GM12878 (cell line): ENCODE data around the gene FAM221B. TPM values are rescaled to one million over a fixed set of nuclear protein-coding genes. Genes with fewer than 3 reads are reported as not detected.

ENCODE experiments used
- ATAC-seq: fragments of 200-7000 bp; cut with Tn5 transposase; 3 replicates; pipeline ENCODE4 v1.9.1; 2020; ENCODE audit warnings: mild to moderate bottlenecking, moderate library complexity
- BruUV-seq: library from RNA; stranded (reverse); fragments of 400-500 nt; replicated peaks from 2 replicates; lab custom pipeline; 2021; lab: Mats Ljungman, UMichigan
- CTCF ChIA-PET: fragments of 300-600 bp; sonication (Branson Sonifier 250); formaldehyde crosslinking; extraction: SDS; loops from one replicate; lab custom pipeline; 2021; ENCODE audit warnings: inconsistent platforms; lab: Yijun Ruan, JAX
- POLR2A ChIA-PET: fragments of 350-600 bp; formaldehyde crosslinking; extraction: SDS; loops from one replicate; lab custom pipeline; 2021; ENCODE audit warnings: inconsistent platforms; lab: Charles Lee
- RAD21 ChIA-PET: fragments of 300-600 bp; sonication (Branson Sonifier 250); formaldehyde crosslinking; loops from one replicate; lab custom pipeline; 2023; ENCODE audit warnings: antibody characterized with exemption; ENCODE audit not compliant: unreplicated experiment; lab: Charles Lee
- SMC1A ChIA-PET: fragments of 300-600 bp; sonication (Branson Sonifier 250); formaldehyde crosslinking; loops from one replicate; lab custom pipeline; 2023; ENCODE audit not compliant: unreplicated experiment, uncharacterized antibody; lab: Charles Lee
- DNase-seq: peaks from one replicate; pipeline ENCODE4 v3.0.0-alpha.2; 2011; ENCODE audit warnings: low read depth, low spot score
- FAIRE-seq: peaks from 3 replicates; lab custom pipeline; 2011; peaks lifted over from hg19 to GRCh38; lab: Jason Lieb, UNC
- H2AFZ ChIP-seq: 2 replicates; pipeline ENCODE4 v1.6.0; 2011; ENCODE audit warnings: low read depth, low read length, control low read depth; ENCODE audit not compliant: control insufficient read depth
- H3K27ac ChIP-seq: 2 replicates; pipeline ENCODE4 v1.5.1; 2011; ENCODE audit warnings: control low read depth; ENCODE audit not compliant: control insufficient read depth, insufficient read depth
- H3K27me3 ChIP-seq, 2 experiments: replicated peaks in 1 of 2; 2 replicates each; pipeline versions ENCODE4 v1.6.0 to v1.6.1; 2011; ENCODE audit warnings: low read length in 1 of 2; ENCODE audit not compliant: control insufficient read depth in 2 of 2, insufficient read depth in 2 of 2
- H3K36me3 ChIP-seq, 2 experiments: 2 replicates each; pipeline ENCODE4 v1.5.1; 2011; ENCODE audit warnings: low read length in 1 of 2; ENCODE audit not compliant: control insufficient read depth in 2 of 2, insufficient read depth in 2 of 2
- H3K4me1 ChIP-seq: 2 replicates; pipeline ENCODE4 v1.6.1; 2011; ENCODE audit warnings: mild to moderate bottlenecking, low read length, moderate library complexity, mixed read lengths; ENCODE audit not compliant: control insufficient read depth, insufficient read depth
- H3K4me2 ChIP-seq: 2 replicates; pipeline ENCODE4 v1.6.0; 2011; ENCODE audit warnings: control low read depth; ENCODE audit not compliant: control insufficient read depth, insufficient read depth
- H3K4me3 ChIP-seq: fragments of 200-600 bp; sonication (generic); 2 replicates; pipeline ENCODE4 v1.5.1; 2016
- H3K79me2 ChIP-seq: 2 replicates; pipeline ENCODE4 v1.6.0; 2011; ENCODE audit warnings: low read length; ENCODE audit not compliant: control insufficient read depth, insufficient read depth
- H3K9ac ChIP-seq: 2 replicates; pipeline ENCODE4 v1.8.0; 2011; ENCODE audit warnings: low read length, control low read depth, mixed read lengths; ENCODE audit not compliant: control insufficient read depth, insufficient read depth
- H3K9me3 ChIP-seq: replicated peaks from 3 replicates; pipeline ENCODE4 v1.5.1; 2011; ENCODE audit warnings: mild to moderate bottlenecking, low read length; ENCODE audit not compliant: control insufficient read depth, insufficient read depth
- H4K20me1 ChIP-seq: 2 replicates; pipeline ENCODE4 v1.6.0; 2011; ENCODE audit not compliant: control insufficient read depth, insufficient read depth
- BACH1 ChIP-seq: fragments of 450-650 bp; IDR thresholded peaks from 2 replicates; pipeline ENCODE4 v1.6.1; 2017; ENCODE audit warnings: mild to moderate bottlenecking, borderline replicate concordance
- ESRRA ChIP-seq: IDR thresholded peaks from 2 replicates; pipeline ENCODE4 v1.6.1; 2012; ENCODE audit warnings: mild to moderate bottlenecking, low read length, improper control_type of control experiment
- KDM1A ChIP-seq: fragments of 200-600 bp; sonication (generic); IDR thresholded peaks from 2 replicates; pipeline ENCODE4 v1.6.1; 2016; ENCODE audit warnings: borderline replicate concordance
- LARP7 ChIP-seq: fragments of 450-650 bp; IDR thresholded peaks from 2 replicates; pipeline ENCODE4 v1.6.1; 2017; ENCODE audit warnings: mild to moderate bottlenecking
- RCOR1 ChIP-seq: conservative IDR thresholded peaks from 2 replicates; pipeline ENCODE4 v1.6.1; 2012; ENCODE audit warnings: low read depth, low read length, improper control_type of control experiment
- SIX5 ChIP-seq: IDR thresholded peaks from 2 replicates; pipeline ENCODE4 v1.6.1; 2011; ENCODE audit warnings: mild to moderate bottlenecking, low read depth, low read length, moderate library complexity; ENCODE audit not compliant: severe bottlenecking
- SMARCA5 ChIP-seq: fragments of 450-650 bp; IDR thresholded peaks from 2 replicates; pipeline ENCODE4 v1.6.1; 2017; ENCODE audit warnings: mild to moderate bottlenecking
- WGBS: methylation state at CpG from one replicate; pipeline ENCODE4 v1.1.6; 2016; ENCODE audit warnings: low lambda C conversion rate; ENCODE audit not compliant: insufficient replicate concordance, insufficient coverage; ENCODE audit errors: missing lambda C conversion rate; 5-methylcytosine and 5-hydroxymethylcytosine counted together
- in situ Hi-C: fragments of 300-500 bp; cut with MboI; formaldehyde crosslinking; loops from 9 replicates; pipeline ENCODE4 v1.14.3; 2018; ENCODE audit warnings: mixed read lengths
- intact Hi-C: fragments of 100-400 bp; cut with micrococcal nuclease; formaldehyde crosslinking; loops from one replicate; pipeline ENCODE4 v1.14.2; 2022; ENCODE audit not compliant: unreplicated experiment
- polyA plus RNA-seq, 11 experiments: library from polyadenylated mRNA; depleted of rRNA in 4 of 11; unstranded in 6 of 11; stranded (reverse) in 5 of 11; fragments of >200 nt; fragmentation: Nextera tagmentation in 4 of 11; fragmentation: Illumina TruSeq in 1 of 11; extraction: Ambion mirVana in 4 of 11; extraction: Trizol in 1 of 11; gene quantifications; 1 replicate in 1 of 11; 2 replicates in 10 of 11; pipeline versions ENCODE4 v1.2.1 to v1.2.3, GENCODE V29; 2011 to 2016; ENCODE audit warnings: inconsistent platforms in 2 of 11, missing spikeins in 2 of 11, low read depth in 1 of 11
- total RNA-seq, 4 experiments: library from RNA; depleted of rRNA in 3 of 4; stranded (reverse); fragments of >200 nt in 3 of 4; fragmentation: Illumina TruSeq in 1 of 4; extraction: Trizol in 1 of 4; gene quantifications; 2 replicates each; pipeline versions ENCODE4 v1.2.1 to v1.2.3, GENCODE V29; 2013 to 2021
- TF ChIP-seq, protein P1 (sequence below): IDR thresholded peaks from 2 replicates; pipeline ENCODE4 v1.6.1; 2011; ENCODE audit warnings: mild to moderate bottlenecking, low read depth, low read length, moderate library complexity; ENCODE audit not compliant: insufficient replicate concordance
- TF ChIP-seq, protein P2 (sequence below): fragments of 450-650 bp; IDR thresholded peaks from 2 replicates; pipeline ENCODE4 v1.6.1; 2018; ENCODE audit warnings: borderline replicate concordance, mild to moderate bottlenecking; ENCODE audit not compliant: partially characterized antibody
- TF ChIP-seq, protein P3 (sequence below): IDR thresholded peaks from 2 replicates; pipeline ENCODE4 v1.6.1; 2012; ENCODE audit warnings: low read depth, low read length, improper control_type of control experiment
- TF ChIP-seq, protein P4 (sequence below): fragments of 450-650 bp; IDR thresholded peaks from 2 replicates; pipeline ENCODE4 v1.6.1; 2016; ENCODE audit warnings: mild to moderate bottlenecking
- TF ChIP-seq, protein P5 (sequence below): fragments of 450-650 bp; formaldehyde crosslinking; IDR thresholded peaks from 2 replicates; pipeline ENCODE4 v1.4.0; 2020; ENCODE audit warnings: mild to moderate bottlenecking, moderate library complexity

FAM221B gene
- total and polyA plus RNA-seq, 10 of the 15 experiments (the other 5 are each of a cell fraction or from before 2014, with no cell fraction given): 0.02 to 0.12 (median 0.04) TPM; not detected in 5

DNA sequence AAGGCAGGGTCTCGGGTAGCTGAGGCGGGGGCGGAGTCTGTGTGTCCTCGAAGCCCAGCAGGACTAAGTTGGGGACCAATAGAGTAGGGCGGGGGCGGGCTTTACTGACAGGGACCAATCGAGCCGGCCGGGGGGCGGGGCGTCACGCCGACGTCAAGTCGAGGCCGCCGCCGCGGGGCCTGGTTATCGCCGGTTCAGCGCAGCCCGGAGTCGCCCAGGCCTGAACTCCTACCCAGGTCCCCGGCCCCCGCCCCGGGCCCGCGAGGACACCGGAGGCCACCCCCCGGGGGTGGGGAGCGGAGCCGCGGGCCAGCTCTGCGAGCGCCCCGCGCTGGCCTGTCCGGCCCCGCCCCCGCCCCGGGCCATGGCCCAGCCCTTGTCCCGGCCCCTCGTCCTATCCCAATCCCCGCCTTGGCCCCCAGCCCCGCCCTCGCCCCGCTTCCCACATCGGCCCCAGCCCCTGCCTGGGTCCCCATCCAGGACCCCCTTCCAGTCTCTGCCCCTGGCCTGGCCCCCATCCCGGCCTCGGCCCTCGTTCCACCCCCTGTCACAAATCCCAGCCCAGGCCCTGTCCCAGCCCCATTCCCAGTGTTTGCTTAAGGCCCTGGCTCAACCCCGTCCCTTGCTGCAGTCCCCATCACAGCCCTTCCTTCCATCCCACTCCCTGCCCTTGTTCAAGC lies 692 bp upstream of the FAM221B start, which contains the start of gene TMEM8B:
TSS of gene TMEM8B (plus strand) at position 145 of the 680 bp plus-strand sequence. CDS start at position 365, 220 bp downstream.
- Histone ChIP-seq H3K79me2 (no peaks in the 10 kb centered on the region; the same call in 1 of the 2 replicates), H4K20me1 (no peaks in the 10 kb centered on the region), H3K9me3 (no peaks in the 10 kb centered on the region), H3K27me3 (no peaks in the 10 kb centered on the region), H3K36me3 (no peaks in the 10 kb centered on the region), H3K4me3 (peak within 1 kb of the TSS; percentile 78), H2AFZ (peak within 1 kb of the TSS; percentile 98), H3K4me2 (peak within 1 kb of the TSS; percentile 90), H3K4me1 (peaks cover 15% of the 10 kb centered on the region), H3K9ac (peak within 1 kb of the TSS; percentile 74), H3K27ac (peak within 1 kb of the TSS; percentile 45; the same call in 1 of the 2 replicates)
- no TSS peak for BruUV-seq
- DNase-seq: no peak
- intact Hi-C loops (loop anchor here (10.0 kb wide), 1 partner anchor 174 kb away; the partner anchor contains the start of genes CCDC107, RMRP and SIT1), in situ Hi-C loops (loop anchor here (5.0 kb wide), 1 partner anchor 48 kb away; no protein-coding TSS in a partner anchor)
- ChIA-PET RAD21 (interaction anchor here (0.8 to 4.3 kb wide), 7 partner anchors 11 to 85 kb away, joined by 3 to 138 read pairs (median 3); partner anchors contain the start of genes GBA2, RGP1 and SPAG8), POLR2A (interaction anchor here (1.0 to 1.4 kb wide), 3 partner anchors 15 to 209 kb away, joined by 3 to 5 read pairs (median 4); partner anchors contain the start of gene HINT2), SMC1A (interaction anchor here (1.6 to 5.0 kb wide), 3 partner anchors 16 to 52 kb away, joined by 3 to 117 read pairs (median 26); partner anchors contain the start of genes HINT2 and SPAG8), CTCF (interaction anchor here (0.6 to 6.7 kb wide), 6 partner anchors 13 to 97 kb away, joined by 3 to 292 read pairs (median 28); partner anchors contain the start of genes CREB3, HINT2, SPAG8 and TLN1)
- WGBS: under 1% methylated on average over 30 of the region's 53 CpGs
- no peak for FAIRE-seq
- ATAC-seq: peak; percentile 90
- no peak for TF ChIP-seq LARP7
- TF ChIP-seq SIX5: no peak
- TF ChIP-seq, protein P1, sequence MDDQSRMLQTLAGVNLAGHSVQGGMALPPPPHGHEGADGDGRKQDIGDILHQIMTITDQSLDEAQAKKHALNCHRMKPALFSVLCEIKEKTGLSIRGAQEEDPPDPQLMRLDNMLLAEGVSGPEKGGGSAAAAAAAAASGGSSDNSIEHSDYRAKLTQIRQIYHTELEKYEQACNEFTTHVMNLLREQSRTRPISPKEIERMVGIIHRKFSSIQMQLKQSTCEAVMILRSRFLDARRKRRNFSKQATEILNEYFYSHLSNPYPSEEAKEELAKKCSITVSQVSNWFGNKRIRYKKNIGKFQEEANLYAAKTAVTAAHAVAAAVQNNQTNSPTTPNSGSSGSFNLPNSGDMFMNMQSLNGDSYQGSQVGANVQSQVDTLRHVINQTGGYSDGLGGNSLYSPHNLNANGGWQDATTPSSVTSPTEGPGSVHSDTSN: no peak
- TF ChIP-seq, protein P2, sequence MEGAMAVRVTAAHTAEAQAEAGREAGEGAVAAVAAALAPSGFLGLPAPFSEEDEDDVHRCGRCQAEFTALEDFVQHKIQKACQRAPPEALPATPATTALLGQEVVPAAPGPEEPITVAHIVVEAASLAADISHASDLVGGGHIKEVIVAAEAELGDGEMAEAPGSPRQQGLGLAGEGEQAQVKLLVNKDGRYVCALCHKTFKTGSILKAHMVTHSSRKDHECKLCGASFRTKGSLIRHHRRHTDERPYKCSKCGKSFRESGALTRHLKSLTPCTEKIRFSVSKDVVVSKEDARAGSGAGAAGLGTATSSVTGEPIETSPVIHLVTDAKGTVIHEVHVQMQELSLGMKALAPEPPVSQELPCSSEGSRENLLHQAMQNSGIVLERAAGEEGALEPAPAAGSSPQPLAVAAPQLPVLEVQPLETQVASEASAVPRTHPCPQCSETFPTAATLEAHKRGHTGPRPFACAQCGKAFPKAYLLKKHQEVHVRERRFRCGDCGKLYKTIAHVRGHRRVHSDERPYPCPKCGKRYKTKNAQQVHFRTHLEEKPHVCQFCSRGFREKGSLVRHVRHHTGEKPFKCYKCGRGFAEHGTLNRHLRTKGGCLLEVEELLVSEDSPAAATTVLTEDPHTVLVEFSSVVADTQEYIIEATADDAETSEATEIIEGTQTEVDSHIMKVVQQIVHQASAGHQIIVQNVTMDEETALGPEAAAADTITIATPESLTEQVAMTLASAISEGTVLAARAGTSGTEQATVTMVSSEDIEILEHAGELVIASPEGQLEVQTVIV: no peak
- no peak for TF ChIP-seq KDM1A
- no peak for TF ChIP-seq SMARCA5
- TF ChIP-seq, protein P3, sequence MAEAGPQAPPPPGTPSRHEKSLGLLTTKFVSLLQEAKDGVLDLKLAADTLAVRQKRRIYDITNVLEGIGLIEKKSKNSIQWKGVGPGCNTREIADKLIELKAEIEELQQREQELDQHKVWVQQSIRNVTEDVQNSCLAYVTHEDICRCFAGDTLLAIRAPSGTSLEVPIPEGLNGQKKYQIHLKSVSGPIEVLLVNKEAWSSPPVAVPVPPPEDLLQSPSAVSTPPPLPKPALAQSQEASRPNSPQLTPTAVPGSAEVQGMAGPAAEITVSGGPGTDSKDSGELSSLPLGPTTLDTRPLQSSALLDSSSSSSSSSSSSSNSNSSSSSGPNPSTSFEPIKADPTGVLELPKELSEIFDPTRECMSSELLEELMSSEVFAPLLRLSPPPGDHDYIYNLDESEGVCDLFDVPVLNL: no peak
- TF ChIP-seq ESRRA: no peak
- TF ChIP-seq, protein P4, sequence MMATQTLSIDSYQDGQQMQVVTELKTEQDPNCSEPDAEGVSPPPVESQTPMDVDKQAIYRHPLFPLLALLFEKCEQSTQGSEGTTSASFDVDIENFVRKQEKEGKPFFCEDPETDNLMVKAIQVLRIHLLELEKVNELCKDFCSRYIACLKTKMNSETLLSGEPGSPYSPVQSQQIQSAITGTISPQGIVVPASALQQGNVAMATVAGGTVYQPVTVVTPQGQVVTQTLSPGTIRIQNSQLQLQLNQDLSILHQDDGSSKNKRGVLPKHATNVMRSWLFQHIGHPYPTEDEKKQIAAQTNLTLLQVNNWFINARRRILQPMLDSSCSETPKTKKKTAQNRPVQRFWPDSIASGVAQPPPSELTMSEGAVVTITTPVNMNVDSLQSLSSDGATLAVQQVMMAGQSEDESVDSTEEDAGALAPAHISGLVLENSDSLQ: peak; percentile 71
- TF ChIP-seq, protein P5, sequence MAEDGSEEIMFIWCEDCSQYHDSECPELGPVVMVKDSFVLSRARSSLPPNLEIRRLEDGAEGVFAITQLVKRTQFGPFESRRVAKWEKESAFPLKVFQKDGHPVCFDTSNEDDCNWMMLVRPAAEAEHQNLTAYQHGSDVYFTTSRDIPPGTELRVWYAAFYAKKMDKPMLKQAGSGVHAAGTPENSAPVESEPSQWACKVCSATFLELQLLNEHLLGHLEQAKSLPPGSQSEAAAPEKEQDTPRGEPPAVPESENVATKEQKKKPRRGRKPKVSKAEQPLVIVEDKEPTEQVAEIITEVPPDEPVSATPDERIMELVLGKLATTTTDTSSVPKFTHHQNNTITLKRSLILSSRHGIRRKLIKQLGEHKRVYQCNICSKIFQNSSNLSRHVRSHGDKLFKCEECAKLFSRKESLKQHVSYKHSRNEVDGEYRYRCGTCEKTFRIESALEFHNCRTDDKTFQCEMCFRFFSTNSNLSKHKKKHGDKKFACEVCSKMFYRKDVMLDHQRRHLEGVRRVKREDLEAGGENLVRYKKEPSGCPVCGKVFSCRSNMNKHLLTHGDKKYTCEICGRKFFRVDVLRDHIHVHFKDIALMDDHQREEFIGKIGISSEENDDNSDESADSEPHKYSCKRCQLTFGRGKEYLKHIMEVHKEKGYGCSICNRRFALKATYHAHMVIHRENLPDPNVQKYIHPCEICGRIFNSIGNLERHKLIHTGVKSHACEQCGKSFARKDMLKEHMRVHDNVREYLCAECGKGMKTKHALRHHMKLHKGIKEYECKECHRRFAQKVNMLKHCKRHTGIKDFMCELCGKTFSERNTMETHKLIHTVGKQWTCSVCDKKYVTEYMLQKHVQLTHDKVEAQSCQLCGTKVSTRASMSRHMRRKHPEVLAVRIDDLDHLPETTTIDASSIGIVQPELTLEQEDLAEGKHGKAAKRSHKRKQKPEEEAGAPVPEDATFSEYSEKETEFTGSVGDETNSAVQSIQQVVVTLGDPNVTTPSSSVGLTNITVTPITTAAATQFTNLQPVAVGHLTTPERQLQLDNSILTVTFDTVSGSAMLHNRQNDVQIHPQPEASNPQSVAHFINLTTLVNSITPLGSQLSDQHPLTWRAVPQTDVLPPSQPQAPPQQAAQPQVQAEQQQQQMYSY: no peak
- no peak for TF ChIP-seq RCOR1
- 0 out of 2 replicates have a peak, but pooled peaks have one; percentile 42 for TF ChIP-seq BACH1
